Effector memory CD4-positive, alpha-beta T cell (primary cell): ENCODE results near the gene GNA12.

Experiments
- DNase-seq, 3 donors: peaks; one replicate each; pipeline ENCODE4 v3.0.0-alpha.2; 2020
- H3K27ac ChIP-seq: 2 replicates; pipeline ENCODE4 v1.7.0; 2013; ENCODE audit warnings: mild to moderate bottlenecking, low read length, moderate library complexity; ENCODE audit not compliant: insufficient read depth, poor library complexity, severe bottlenecking
- H3K27me3 ChIP-seq: replicated peaks from 2 replicates; pipeline ENCODE4 v1.7.0; 2013; ENCODE audit warnings: mild to moderate bottlenecking, low read length; ENCODE audit not compliant: insufficient read depth, control insufficient read depth, poor library complexity, severe bottlenecking
- H3K36me3 ChIP-seq: 2 replicates; pipeline ENCODE4 v1.7.0; 2013; ENCODE audit warnings: mild to moderate bottlenecking, low read length, moderate library complexity; ENCODE audit not compliant: control insufficient read depth, insufficient read depth
- H3K4me1 ChIP-seq: 2 replicates; pipeline ENCODE4 v1.7.0; 2013; ENCODE audit warnings: low read length, mild to moderate bottlenecking; ENCODE audit not compliant: control insufficient read depth, insufficient read depth, poor library complexity, severe bottlenecking
- H3K4me3 ChIP-seq: 2 replicates; pipeline ENCODE4 v1.7.0; 2013; ENCODE audit warnings: low read length, low read depth, mild to moderate bottlenecking; ENCODE audit not compliant: insufficient read depth, poor library complexity, severe bottlenecking
- H3K9me3 ChIP-seq: 2 replicates; pipeline ENCODE4 v1.7.0; 2013; ENCODE audit warnings: mild to moderate bottlenecking, low read length, moderate library complexity; ENCODE audit not compliant: control insufficient read depth

The GNA12 gene

DNA sequence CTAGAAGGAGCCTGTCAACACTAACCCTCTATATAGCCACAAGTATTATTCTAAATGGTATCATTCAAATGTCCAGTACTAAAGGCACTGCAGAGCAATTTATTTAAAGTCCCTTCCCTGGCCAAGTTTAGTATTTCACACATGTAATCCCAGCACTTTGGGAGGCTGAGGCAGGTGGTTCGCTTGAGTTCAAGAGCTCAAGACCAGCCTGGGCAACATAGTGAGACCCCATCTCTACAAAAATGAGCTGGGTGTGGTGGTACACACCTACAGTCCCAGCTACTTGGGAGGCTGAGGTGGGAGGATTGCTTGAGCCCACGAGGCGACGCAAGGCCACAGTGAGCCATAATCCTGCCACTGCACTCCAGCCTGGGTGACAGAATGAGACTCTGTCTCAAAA lies 3.6 kb downstream of the GNA12 start:
- Histone ChIP-seq H3K9me3 (no peaks in the 10 kb centered on the region), H3K4me1 (peaks cover 7% of the 10 kb centered on the region), H3K27me3 (no peaks in the 10 kb centered on the region), H3K36me3 (no peaks in the 10 kb centered on the region), H3K27ac (no peak overlapping the region), H3K4me3 (no peak overlapping the region)
- DNase-seq, result no peak

DNA sequence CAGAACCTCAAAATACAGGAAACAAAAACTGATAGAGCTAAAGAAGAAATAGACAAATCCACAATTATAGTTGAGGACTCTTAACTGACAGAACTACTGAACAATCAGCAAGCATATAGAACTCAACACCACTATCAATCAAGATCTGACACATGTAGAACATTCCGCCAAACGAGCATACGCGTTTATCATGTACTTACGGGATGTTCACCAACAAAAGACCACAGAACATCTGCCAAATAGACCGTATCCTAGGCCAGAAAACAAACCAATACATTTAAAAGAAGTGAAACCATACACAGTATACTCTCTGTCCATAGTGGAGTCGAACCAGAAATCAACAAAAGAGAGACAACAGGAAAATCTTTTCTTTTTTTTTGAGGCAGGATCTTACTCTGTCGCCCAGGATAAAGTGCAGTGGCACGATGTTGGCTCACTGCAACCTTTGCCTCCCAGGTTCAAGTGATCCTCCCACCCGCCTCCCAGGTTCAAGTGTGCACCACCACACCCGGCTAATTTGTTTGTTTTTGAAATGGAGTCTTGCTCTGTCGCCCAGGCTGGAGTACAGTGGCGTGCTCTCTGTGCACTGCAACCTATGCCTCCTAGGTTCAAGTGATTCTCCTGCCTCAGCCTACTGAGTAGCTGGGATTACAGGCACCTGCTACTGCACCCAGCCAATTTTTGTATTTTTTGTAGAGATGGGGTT lies 5.1 kb downstream of the GNA12 start:
- H3K4me1 ChIP-seq, result peaks cover 7% of the 10 kb centered on the region

DNA sequence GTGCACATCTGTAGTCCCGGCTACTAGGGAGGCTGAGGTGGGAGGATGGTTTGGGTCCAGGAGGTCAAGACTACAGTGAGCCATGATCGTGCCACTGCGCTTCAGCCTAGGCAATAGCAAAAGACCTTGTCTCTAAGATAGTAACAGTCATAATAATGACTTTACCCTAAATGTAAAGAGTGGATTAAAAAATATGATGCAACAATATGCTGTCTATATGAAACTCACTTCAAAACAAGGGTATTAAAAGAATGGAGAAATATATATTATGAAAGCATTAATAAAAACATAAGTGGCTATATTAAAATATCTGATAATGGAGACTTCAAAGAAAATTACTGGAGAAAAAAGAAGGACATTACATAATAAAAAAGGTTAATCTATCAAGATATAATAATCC lies 5.7 kb downstream of the GNA12 start:
- no peak overlapping the region for H3K4me3 ChIP-seq
- H3K9me3 ChIP-seq, result no peaks in the 10 kb centered on the region
- H3K27me3 ChIP-seq, result no peaks in the 10 kb centered on the region
- H3K36me3 ChIP-seq, result no peaks in the 10 kb centered on the region
- peaks cover 5% of the 10 kb centered on the region for H3K4me1 ChIP-seq
- DNase-seq, result no peak
- no peak overlapping the region for H3K27ac ChIP-seq

More for the DNA sequence above, 5.1 kb downstream of the GNA12 start:
- H3K9me3 ChIP-seq, result no peaks in the 10 kb centered on the region
- no peak for DNase-seq
- no peaks in the 10 kb centered on the region for H3K36me3 ChIP-seq
- H3K4me3 ChIP-seq, result no peak overlapping the region
- no peaks in the 10 kb centered on the region for H3K27me3 ChIP-seq
- H3K27ac ChIP-seq, result no peak overlapping the region

DNA sequence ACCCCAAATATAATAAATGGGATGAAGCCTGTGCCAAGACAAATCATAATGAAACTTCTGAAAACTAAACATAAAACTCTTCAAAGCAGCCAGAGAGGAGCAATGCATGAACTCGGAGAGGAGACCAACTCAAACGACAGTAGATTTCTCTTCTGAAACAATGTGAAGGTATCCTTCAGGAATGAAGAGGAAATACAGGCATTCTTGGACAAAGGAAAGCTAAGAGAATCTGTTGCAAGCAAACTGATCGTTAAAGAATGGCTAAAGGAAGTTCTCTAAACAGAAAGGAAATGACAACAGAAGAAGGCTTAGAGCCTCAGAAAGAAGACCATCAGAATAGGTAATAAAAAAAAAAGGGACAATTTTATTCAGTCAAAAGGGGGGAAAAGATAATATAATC lies 6.6 kb downstream of the GNA12 start:
- H3K27ac ChIP-seq, result no peak overlapping the region
- no peak overlapping the region for H3K4me3 ChIP-seq
- no peaks in the 10 kb centered on the region for H3K9me3 ChIP-seq
- no peaks in the 10 kb centered on the region for H3K4me1 ChIP-seq
- DNase-seq, result no peak
- no peaks in the 10 kb centered on the region for H3K27me3 ChIP-seq
- no peaks in the 10 kb centered on the region for H3K36me3 ChIP-seq

DNA sequence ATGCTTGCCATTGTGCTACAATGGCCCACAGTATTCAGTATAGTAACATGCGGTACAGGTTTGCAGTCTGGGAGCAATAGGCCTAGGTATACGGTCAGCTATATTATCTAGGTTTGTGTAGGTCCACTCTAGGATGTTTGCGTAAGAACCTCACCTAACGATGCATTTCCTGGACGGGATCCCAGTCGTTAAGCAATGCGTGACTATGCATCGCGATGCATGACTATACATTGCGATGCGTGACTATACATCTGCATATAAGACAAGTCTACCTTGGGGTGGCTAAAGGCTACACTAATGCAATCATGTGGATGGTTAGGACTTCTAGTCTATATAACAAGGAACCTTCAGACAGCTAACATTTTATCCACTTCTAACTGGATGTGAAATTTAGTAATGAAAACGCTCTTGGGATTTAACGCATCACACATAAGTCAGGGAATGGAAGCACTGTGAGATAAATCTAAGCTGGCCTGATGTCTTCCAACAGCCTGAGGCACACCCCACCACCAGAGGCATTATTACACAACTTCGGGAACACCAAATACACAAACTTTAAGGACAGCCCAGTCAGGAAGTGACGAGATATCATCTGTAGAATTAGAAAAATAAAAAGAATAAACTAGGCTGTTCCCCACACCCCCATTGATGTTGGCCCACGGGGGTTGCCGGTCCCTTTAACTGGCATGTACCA lies 9.2 kb downstream of the GNA12 start:
- Histone ChIP-seq H3K4me1 (no peaks in the 10 kb centered on the region), H3K27ac (no peak overlapping the region), H3K9me3 (no peaks in the 10 kb centered on the region), H3K4me3 (no peak overlapping the region), H3K27me3 (no peaks in the 10 kb centered on the region), H3K36me3 (no peaks in the 10 kb centered on the region)
- DNase-seq, result no peak

DNA sequence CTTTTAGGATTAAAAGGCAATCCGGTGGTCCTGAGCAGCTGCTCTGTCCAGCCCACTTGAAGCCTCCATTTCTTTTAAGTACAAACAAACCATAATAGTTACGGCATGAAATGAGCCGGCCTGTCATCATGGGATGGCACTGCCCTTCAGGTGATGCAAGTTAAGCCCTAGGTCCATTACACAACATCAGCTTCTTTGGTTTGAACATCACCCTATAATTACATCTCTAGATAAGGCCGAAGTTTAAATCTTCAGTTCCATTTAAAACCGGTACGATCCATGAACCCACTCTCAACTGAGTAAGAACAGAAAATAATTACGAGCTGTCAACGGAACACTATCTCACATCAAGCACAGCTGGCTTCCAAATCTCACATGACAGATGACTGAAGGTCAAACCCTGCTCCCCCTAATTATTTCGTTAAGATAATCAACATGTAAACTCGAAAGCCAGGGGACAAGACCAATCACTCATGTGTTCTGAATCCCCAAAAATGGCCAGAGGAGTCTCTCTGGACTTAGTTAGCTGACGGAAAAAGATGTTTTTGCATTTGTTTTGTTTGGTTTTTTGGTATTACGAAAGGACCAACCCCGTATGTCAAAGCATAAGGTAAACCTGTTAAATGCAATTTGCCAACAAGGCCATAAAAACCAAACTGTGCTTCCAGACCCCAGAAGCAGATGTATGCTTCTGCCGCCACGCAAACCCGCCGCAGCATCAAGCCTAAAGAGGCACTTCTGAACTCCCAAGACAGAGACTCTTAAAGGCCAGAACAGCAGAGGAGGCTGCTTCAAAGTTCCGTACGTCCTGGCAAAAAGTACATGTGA lies 10.8 kb downstream of the GNA12 start:
- no peaks in the 10 kb centered on the region for H3K27me3 ChIP-seq
- H3K36me3 ChIP-seq, result no peaks in the 10 kb centered on the region
- no peaks in the 10 kb centered on the region for H3K4me1 ChIP-seq
- no peaks in the 10 kb centered on the region for H3K9me3 ChIP-seq
- no peak overlapping the region for H3K27ac ChIP-seq
- no peak overlapping the region for H3K4me3 ChIP-seq
- DNase-seq, result no peak

DNA sequence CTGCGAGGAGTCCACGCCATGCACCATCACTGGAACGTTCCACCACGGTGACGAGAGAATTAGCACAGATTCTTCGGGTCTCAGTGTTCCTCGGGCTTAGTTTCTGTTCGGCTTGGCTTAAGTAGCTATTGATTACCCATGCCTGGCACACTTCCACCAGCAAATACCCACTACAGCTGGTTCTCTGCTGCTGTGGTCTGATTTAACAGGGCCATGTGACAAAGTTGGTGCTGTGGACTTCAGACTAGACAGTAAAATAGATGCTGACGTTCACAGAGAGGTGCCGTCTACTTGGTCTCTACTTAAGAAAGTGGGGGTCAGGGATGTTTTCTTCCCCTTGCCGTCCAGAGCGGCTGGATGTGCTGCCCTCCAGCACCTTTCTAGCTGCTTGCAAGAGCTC lies 11.6 kb downstream of the GNA12 start:
- Histone ChIP-seq H3K9me3 (no peaks in the 10 kb centered on the region), H3K4me3 (no peak overlapping the region), H3K27me3 (no peaks in the 10 kb centered on the region), H3K27ac (no peak overlapping the region), H3K36me3 (no peaks in the 10 kb centered on the region), H3K4me1 (no peaks in the 10 kb centered on the region)
- no peak for DNase-seq

DNA sequence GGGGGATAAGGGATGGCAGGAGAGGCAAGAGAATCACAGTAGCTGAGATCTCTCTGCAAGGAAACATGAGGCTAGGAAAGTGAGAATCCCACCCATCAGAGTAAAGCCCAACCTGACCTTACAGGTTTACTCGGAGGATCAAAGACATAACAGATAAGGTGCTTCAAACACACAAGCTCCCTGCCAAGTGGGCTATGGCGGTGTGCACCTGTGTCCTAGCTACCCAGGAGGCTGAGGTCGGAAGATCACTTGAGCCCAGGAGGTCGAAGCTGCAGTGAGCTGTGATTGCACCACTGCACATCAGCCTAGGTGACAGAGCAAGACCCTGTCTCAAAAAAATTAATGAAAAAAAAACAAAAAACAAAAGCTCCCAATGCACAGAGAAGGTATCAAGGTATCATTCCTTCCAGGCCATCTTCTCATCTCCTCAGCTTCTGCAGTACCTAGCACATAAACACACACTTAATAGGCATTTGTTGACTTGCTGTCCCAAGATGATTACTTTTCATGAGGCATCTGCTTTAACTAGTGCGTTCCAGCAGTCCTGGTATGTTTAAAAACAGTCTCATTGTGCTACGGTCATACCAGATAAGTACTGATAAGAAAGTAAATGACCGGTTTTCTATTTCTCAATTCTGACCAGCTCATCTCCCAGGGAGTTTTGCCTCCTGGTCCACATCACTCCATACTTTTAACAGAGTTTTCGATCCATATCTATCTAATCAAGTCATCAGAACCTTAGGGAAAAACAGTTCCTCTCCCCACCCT lies 13.3 kb downstream of the GNA12 start:
- Histone ChIP-seq H3K4me3 (no peak overlapping the region), H3K27ac (no peak overlapping the region), H3K9me3 (no peaks in the 10 kb centered on the region), H3K36me3 (no peaks in the 10 kb centered on the region), H3K4me1 (no peaks in the 10 kb centered on the region), H3K27me3 (no peaks in the 10 kb centered on the region)
- no peak for DNase-seq

DNA sequence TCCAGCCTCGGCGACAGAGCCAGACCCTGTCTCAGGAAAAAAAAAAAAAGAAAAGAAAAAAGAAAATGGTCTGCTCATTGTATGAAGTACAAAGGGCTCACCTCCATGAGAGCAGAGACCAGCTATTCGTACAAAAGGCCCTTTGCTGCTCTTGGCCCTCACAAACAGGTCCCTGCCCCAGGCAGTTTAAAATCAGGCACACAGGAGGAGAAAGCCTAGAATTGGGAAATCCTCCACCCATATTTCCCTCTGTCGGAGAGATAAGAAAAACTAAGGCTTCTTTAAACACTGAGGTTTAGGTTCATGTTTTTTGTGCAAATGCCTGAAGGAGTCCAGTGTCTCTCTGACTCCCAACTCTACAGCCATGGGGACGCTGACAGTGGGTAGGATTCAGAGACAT lies 15.1 kb downstream of the GNA12 start:
- no peaks in the 10 kb centered on the region for H3K9me3 ChIP-seq
- no peaks in the 10 kb centered on the region for H3K36me3 ChIP-seq
- DNase-seq, result no peak
- H3K4me3 ChIP-seq, result no peak overlapping the region
- H3K4me1 ChIP-seq, result no peaks in the 10 kb centered on the region
- no peak overlapping the region for H3K27ac ChIP-seq
- H3K27me3 ChIP-seq, result no peaks in the 10 kb centered on the region
